ENCODE results near the gene ETV3L.

DNA sequence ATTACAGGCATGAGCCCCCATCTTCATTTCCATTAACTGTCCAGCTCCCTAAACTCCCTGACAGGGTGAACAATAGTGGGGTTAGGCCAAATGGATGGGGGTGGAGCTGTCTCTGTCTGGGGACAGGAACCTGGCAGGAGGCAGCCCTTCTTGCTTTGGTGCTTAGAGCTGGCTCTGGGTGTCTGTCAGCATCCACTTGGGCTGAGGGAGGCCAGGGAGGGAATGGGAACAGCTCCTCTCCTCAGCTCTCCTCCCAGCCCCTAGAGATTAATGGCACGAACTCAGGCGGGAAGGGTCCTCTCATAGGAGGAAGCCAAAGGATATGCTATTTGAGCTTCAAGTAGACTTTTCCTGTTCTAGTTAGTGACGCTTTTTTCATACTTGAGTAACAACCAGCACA, 11.1 kb upstream of the ETV3L start:
- TF ChIP-seq, protein P1, sequence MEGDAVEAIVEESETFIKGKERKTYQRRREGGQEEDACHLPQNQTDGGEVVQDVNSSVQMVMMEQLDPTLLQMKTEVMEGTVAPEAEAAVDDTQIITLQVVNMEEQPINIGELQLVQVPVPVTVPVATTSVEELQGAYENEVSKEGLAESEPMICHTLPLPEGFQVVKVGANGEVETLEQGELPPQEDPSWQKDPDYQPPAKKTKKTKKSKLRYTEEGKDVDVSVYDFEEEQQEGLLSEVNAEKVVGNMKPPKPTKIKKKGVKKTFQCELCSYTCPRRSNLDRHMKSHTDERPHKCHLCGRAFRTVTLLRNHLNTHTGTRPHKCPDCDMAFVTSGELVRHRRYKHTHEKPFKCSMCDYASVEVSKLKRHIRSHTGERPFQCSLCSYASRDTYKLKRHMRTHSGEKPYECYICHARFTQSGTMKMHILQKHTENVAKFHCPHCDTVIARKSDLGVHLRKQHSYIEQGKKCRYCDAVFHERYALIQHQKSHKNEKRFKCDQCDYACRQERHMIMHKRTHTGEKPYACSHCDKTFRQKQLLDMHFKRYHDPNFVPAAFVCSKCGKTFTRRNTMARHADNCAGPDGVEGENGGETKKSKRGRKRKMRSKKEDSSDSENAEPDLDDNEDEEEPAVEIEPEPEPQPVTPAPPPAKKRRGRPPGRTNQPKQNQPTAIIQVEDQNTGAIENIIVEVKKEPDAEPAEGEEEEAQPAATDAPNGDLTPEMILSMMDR (IDR thresholded peaks at IDR 0.05 in 4 of 5, conservative IDR thresholded peaks at IDR 0.05 in 1 of 5) = no peak
- TF ChIP-seq POLR2A (IDR thresholded peaks at IDR 0.05) = no peak

All from gastrocnemius medialis (tissue), 4 donors.